Transverse colon (tissue), 4 donors: ENCODE data around the gene REG4.
A peak's percentile ranks its signal among the peaks of the same experiment; 100 is the strongest.

Source experiments
- CTCF ChIP-seq, 5 experiments: fragments of 200-600 bp in 3 of 5; fragments of 450-650 bp in 2 of 5; sonication (generic) in 3 of 5; IDR thresholded peaks; 1 replicate in 2 of 5; 2 replicates in 3 of 5; pipeline ENCODE4 v1.5.1; 2016 to 2017; ENCODE audit warnings: antibody characterized with exemption in 5 of 5, inconsistent platforms in 3 of 5, mild to moderate bottlenecking in 2 of 5, moderate library complexity in 1 of 5
- EP300 ChIP-seq: sonication (generic); formaldehyde crosslinking; IDR thresholded peaks from one replicate; pipeline ENCODE4 v1.6.1; 2017; ENCODE audit warnings: antibody characterized with exemption, low read depth
- POLR2AphosphoS5 ChIP-seq, 3 donors: sonication (generic); formaldehyde crosslinking; IDR thresholded peaks; one replicate each; pipeline ENCODE4 v1.6.1; 2016; ENCODE audit warnings: antibody characterized with exemption in 3 of 3

- TF ChIP-seq POLR2AphosphoS5 (IDR thresholded peaks at IDR 0.05) = peak in 1 of 3 donors; percentile 32
- no peak for TF ChIP-seq EP300
- no peak for TF ChIP-seq CTCF (IDR thresholded peaks at IDR 0.05)
Observed at GRCh38 chr1:119764220-119764619, 47.0 kb downstream of the REG4 start.
